HEK293 (cell line): ENCODE results near the gene P2RX1.

Experiments used
- PRDM1 ChIP-seq: fragments of 450-650 bp; formaldehyde crosslinking; IDR thresholded peaks from 2 replicates; pipeline ENCODE4; 2016; ENCODE audit warnings: missing biosample characterization, missing genetic modification characterization
- TCF7L2 ChIP-seq: IDR thresholded peaks from 2 replicates; pipeline ENCODE4 v1.6.1; 2011; ENCODE audit warnings: low read depth, mild to moderate bottlenecking, inconsistent platforms, low read length, moderate library complexity, borderline replicate concordance
- ZBTB17 ChIP-seq: fragments of 450-650 bp; formaldehyde crosslinking; IDR thresholded peaks from 2 replicates; pipeline ENCODE4 v1.5.1; 2016; ENCODE audit warnings: missing biosample characterization, missing genetic modification characterization
- ZNF274 ChIP-seq, 2 experiments: fragments of 200-500 bp in 1 of 2; fragments of 450-650 bp in 1 of 2; sonication (Bioruptor generic) in 1 of 2; formaldehyde crosslinking in 1 of 2; IDR thresholded peaks; 2 replicates each; pipeline versions ENCODE4 v1.5.1 to v1.6.1; 2014 to 2016; ENCODE audit warnings: borderline replicate concordance in 1 of 2, inconsistent platforms in 1 of 2, low read length in 1 of 2, missing biosample characterization in 1 of 2, missing genetic modification characterization in 1 of 2
- ZNF544 ChIP-seq: fragments of 450-650 bp; formaldehyde crosslinking; IDR thresholded peaks from 2 replicates; pipeline ENCODE4 v1.5.0; 2017; ENCODE audit warnings: missing biosample characterization, missing genetic modification characterization
- TF ChIP-seq, protein P1 (sequence below): fragments of 450-650 bp; formaldehyde crosslinking; IDR thresholded peaks from 2 replicates; pipeline ENCODE4 v1.5.1; 2016; ENCODE audit warnings: missing biosample characterization, missing genetic modification characterization
- TF ChIP-seq, protein P2 (sequence below): fragments of 450-650 bp; formaldehyde crosslinking; IDR thresholded peaks from 2 replicates; pipeline ENCODE4; 2016; ENCODE audit warnings: missing biosample characterization, missing genetic modification characterization
- TF ChIP-seq, protein P3 (sequence below): fragments of 450-650 bp; formaldehyde crosslinking; IDR thresholded peaks from 2 replicates; pipeline ENCODE4 v1.5.1; 2016; ENCODE audit warnings: missing biosample characterization, missing genetic modification characterization
- TF ChIP-seq, protein P4 (sequence below): fragments of 450-650 bp; formaldehyde crosslinking; IDR thresholded peaks from 2 replicates; pipeline ENCODE4 v1.5.1; 2016; ENCODE audit warnings: missing biosample characterization, missing genetic modification characterization
- TF ChIP-seq, protein P5 (sequence below): fragments of 450-650 bp; formaldehyde crosslinking; IDR thresholded peaks from 2 replicates; pipeline ENCODE4 v1.5.1; 2017; ENCODE audit warnings: missing biosample characterization, missing genetic modification characterization
- TF ChIP-seq, protein P6 (sequence below): fragments of 450-650 bp; formaldehyde crosslinking; IDR thresholded peaks from 2 replicates; pipeline ENCODE4 v1.5.1; 2016; ENCODE audit warnings: missing biosample characterization, missing genetic modification characterization
- TF ChIP-seq, protein P7 (sequence below): fragments of 450-650 bp; formaldehyde crosslinking; IDR thresholded peaks from 2 replicates; pipeline ENCODE4 v1.5.1; 2016; ENCODE audit warnings: missing biosample characterization, missing genetic modification characterization, low read depth

DNA sequence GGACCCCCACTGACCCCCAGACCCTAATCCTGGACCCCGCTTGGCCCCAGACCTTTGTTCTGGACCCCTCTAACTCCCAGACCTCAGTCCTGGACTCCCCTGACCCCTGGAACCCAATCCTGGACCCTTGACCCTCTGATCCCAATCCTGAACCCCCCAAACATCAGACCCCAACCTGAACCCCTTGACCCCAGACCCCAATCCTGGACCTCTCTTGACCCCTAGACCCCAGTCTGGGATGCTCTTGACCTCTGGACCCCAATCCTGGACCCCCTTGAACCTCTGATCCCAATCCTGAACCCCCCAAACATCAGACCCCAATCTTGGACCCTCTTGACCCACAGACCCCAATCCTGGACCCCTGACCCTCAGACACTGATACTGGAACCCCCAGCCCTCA is 13.5 kb upstream of the P2RX1 start:
- TF ChIP-seq, protein P1, sequence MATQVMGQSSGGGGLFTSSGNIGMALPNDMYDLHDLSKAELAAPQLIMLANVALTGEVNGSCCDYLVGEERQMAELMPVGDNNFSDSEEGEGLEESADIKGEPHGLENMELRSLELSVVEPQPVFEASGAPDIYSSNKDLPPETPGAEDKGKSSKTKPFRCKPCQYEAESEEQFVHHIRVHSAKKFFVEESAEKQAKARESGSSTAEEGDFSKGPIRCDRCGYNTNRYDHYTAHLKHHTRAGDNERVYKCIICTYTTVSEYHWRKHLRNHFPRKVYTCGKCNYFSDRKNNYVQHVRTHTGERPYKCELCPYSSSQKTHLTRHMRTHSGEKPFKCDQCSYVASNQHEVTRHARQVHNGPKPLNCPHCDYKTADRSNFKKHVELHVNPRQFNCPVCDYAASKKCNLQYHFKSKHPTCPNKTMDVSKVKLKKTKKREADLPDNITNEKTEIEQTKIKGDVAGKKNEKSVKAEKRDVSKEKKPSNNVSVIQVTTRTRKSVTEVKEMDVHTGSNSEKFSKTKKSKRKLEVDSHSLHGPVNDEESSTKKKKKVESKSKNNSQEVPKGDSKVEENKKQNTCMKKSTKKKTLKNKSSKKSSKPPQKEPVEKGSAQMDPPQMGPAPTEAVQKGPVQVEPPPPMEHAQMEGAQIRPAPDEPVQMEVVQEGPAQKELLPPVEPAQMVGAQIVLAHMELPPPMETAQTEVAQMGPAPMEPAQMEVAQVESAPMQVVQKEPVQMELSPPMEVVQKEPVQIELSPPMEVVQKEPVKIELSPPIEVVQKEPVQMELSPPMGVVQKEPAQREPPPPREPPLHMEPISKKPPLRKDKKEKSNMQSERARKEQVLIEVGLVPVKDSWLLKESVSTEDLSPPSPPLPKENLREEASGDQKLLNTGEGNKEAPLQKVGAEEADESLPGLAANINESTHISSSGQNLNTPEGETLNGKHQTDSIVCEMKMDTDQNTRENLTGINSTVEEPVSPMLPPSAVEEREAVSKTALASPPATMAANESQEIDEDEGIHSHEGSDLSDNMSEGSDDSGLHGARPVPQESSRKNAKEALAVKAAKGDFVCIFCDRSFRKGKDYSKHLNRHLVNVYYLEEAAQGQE (tag by site-specific recombination), result no peak
- TF ChIP-seq, protein P2, sequence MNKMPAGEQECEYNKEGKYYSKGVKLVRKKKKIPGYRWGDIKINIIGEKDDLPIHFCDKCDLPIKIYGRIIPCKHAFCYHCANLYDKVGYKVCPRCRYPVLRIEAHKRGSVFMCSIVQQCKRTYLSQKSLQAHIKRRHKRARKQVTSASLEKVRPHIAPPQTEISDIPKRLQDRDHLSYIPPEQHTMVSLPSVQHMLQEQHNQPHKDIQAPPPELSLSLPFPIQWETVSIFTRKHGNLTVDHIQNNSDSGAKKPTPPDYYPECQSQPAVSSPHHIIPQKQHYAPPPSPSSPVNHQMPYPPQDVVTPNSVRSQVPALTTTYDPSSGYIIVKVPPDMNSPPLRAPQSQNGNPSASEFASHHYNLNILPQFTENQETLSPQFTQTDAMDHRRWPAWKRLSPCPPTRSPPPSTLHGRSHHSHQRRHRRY, result no peak
- TF ChIP-seq, protein P3, sequence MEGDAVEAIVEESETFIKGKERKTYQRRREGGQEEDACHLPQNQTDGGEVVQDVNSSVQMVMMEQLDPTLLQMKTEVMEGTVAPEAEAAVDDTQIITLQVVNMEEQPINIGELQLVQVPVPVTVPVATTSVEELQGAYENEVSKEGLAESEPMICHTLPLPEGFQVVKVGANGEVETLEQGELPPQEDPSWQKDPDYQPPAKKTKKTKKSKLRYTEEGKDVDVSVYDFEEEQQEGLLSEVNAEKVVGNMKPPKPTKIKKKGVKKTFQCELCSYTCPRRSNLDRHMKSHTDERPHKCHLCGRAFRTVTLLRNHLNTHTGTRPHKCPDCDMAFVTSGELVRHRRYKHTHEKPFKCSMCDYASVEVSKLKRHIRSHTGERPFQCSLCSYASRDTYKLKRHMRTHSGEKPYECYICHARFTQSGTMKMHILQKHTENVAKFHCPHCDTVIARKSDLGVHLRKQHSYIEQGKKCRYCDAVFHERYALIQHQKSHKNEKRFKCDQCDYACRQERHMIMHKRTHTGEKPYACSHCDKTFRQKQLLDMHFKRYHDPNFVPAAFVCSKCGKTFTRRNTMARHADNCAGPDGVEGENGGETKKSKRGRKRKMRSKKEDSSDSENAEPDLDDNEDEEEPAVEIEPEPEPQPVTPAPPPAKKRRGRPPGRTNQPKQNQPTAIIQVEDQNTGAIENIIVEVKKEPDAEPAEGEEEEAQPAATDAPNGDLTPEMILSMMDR, result no peak
- TF ChIP-seq, protein P4, sequence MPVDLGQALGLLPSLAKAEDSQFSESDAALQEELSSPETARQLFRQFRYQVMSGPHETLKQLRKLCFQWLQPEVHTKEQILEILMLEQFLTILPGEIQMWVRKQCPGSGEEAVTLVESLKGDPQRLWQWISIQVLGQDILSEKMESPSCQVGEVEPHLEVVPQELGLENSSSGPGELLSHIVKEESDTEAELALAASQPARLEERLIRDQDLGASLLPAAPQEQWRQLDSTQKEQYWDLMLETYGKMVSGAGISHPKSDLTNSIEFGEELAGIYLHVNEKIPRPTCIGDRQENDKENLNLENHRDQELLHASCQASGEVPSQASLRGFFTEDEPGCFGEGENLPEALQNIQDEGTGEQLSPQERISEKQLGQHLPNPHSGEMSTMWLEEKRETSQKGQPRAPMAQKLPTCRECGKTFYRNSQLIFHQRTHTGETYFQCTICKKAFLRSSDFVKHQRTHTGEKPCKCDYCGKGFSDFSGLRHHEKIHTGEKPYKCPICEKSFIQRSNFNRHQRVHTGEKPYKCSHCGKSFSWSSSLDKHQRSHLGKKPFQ (tag by site-specific recombination), result no peak
- no peak for TF ChIP-seq ZBTB17 (tag by site-specific recombination)
- no peak for TF ChIP-seq PRDM1 (tag by site-specific recombination)
- no peak for TF ChIP-seq TCF7L2
- TF ChIP-seq, protein P5, sequence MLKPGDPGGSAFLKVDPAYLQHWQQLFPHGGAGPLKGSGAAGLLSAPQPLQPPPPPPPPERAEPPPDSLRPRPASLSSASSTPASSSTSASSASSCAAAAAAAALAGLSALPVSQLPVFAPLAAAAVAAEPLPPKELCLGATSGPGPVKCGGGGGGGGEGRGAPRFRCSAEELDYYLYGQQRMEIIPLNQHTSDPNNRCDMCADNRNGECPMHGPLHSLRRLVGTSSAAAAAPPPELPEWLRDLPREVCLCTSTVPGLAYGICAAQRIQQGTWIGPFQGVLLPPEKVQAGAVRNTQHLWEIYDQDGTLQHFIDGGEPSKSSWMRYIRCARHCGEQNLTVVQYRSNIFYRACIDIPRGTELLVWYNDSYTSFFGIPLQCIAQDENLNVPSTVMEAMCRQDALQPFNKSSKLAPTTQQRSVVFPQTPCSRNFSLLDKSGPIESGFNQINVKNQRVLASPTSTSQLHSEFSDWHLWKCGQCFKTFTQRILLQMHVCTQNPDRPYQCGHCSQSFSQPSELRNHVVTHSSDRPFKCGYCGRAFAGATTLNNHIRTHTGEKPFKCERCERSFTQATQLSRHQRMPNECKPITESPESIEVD (tag by site-specific recombination), result no peak
- TF ChIP-seq ZNF544 (tag by site-specific recombination), result no peak
- TF ChIP-seq, protein P6, sequence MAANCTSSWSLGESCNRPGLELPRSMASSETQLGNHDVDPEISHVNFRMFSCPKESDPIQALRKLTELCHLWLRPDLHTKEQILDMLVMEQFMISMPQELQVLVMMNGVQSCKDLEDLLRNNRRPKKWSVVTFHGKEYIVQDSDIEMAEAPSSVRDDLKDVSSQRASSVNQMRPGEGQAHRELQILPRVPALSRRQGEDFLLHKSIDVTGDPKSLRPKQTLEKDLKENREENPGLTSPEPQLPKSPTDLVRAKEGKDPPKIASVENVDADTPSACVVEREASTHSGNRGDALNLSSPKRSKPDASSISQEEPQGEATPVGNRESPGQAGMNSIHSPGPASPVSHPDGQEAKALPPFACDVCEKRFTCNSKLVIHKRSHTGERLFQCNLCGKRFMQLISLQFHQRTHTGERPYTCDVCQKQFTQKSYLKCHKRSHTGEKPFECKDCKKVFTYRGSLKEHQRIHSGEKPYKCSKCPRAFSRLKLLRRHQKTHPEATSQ (tag by site-specific recombination), result no peak
- TF ChIP-seq, protein P7, sequence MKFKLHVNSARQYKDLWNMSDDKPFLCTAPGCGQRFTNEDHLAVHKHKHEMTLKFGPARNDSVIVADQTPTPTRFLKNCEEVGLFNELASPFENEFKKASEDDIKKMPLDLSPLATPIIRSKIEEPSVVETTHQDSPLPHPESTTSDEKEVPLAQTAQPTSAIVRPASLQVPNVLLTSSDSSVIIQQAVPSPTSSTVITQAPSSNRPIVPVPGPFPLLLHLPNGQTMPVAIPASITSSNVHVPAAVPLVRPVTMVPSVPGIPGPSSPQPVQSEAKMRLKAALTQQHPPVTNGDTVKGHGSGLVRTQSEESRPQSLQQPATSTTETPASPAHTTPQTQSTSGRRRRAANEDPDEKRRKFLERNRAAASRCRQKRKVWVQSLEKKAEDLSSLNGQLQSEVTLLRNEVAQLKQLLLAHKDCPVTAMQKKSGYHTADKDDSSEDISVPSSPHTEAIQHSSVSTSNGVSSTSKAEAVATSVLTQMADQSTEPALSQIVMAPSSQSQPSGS, result no peak
- no peak for TF ChIP-seq ZNF274 (IDR thresholded peaks at IDR 0.05; ENCODE audit: low read length)
- TF ChIP-seq ZNF274 (tag by site-specific recombination; IDR thresholded peaks at IDR 0.05; ENCODE audit: borderline replicate concordance), result no peak
